DMS153 (cell line): ENCODE results near the gene MRPL27.

Experiments used
- DNase-seq: peaks from one replicate; lab custom pipeline; 2025; lab: John Stamatoyannopoulos, UW

The MRPL27 gene

GRCh38 chr17:50386510-50386909 is 13.5 kb upstream of the MRPL27 start:
- no peak for DNase-seq

- DNase-seq, result no peak
Measured at GRCh38 chr17:50382931-50383330, 9.9 kb upstream of the MRPL27 start.

DNA sequence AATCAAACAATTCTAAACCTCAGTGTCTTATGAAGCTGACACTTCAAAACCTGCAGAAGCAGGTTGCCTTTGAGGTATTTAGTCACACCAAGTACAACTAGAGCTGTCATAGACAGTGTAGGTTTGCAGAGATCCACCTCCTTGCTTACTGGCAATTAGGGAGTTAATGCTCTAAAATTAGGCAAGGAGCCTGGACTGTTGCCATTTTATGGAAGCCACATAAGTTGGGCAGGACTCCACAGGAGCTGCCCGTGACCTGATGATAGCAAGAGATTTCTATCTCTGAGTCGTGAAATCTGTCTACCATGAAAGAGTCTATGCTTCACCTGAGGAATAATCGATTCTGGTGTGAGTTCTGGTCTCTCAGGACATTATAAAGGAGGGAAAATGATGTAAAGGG is 8.9 kb upstream of the MRPL27 start:
- DNase-seq, result no peak

- no peak for DNase-seq
Measured at GRCh38 chr17:50381260-50381815, 8.4 kb upstream of the MRPL27 start.

DNA sequence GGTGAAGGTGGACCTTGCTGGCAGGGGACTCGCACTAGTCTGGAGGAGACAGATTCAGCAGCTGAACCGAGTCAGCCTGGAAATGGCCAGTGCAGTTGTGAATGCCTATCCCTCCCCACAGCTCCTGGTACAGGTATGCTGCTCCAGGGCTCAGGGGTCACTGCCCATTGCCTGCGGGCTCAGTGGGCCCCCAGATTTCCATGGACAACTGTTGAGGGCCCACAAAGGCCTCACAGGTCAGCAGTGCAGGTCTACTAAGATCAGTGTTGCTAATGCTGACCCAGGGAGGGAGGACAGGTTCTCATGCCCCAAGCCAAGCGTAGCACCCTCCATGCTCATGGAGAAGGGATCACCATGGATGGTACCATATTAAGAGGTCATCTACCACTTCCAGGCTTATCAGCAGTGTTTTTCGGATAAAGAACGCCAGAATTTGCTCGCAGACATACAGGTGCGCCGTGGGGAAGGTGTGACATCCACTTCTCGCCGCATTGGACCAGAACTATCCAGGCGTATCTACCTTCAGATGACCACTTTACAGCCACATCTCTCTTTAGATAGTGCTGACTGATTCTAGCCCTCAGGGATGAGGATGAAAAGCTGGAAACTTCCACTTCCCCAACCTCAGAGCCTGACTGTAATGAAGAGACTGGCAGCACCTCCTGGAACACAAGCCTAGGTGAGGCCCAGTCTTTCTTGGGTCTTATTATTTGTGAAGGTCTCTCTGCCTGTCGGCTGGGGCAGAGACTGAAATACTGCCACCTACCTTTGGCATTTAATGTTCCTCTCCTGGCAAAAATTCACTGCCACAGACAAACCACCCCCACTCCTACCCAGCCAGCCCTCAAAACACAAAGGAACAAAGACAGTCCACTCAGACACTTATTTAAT is 7.6 kb upstream of the MRPL27 start:
- DNase-seq, result no peak

GRCh38 chr17:50379351-50380132 is 6.6 kb upstream of the MRPL27 start:
- no peak for DNase-seq

DNA sequence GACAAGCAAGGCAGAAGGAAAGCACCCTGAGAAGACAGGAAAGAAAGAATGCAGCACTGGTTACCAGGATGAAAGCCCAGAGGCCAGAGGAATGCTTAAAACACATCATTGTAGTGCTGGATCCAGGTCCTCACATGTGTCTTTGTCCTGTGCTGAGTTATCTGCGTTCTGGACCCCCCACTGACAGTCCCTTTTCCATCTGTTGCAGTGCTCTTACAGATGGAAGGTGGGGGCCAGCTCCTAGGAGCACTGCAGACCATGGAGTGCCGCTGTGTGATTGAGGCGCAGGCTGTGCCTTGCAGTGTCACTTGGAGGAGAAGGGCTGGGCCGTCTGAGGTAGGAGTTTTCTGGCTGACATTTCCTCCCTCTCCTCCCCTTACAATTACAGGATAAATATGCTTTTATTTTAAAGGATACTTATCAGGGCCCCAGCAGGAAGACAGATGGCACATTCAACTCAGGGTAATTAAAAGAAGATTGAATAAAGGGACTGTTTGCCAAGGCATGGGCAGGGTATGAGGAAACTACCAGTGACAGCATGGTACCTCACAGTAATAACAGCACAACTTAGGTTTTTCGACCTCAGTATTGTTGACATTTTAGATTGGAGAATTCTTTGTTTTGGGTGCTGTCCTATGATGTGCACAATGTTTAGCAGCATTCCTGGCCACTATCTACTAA is 3.0 kb upstream of the MRPL27 start:
- DNase-seq, result no peak

DNA sequence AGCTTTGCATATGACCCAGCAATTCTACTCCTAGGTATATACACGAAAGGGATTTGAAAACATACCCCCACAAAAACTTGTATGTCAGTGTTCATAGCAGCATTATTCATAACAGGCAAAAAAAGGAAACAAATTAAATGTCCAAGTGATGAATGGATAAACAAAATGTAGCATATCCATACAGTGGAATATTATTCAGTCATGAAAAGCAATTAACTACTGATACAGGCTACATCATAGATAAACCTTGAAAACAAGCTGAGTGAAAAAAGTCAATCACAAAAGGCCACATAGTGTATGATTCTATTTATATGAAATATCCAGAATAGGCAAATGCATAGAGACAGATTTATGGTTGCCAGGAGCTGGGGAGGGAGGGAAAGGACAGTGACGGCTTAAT is 721 bp upstream of the MRPL27 start:
- no peak for DNase-seq

- no peak for DNase-seq
Measured at GRCh38 chr17:50372222-50372757, 694 bp downstream of the MRPL27 start.

- no peak for DNase-seq
Measured at GRCh38 chr17:50371526-50371925, 1.5 kb downstream of the MRPL27 start.

- no peak for DNase-seq
Measured at GRCh38 chr17:50370052-50370451, 2.9 kb downstream of the MRPL27 start.

DNA sequence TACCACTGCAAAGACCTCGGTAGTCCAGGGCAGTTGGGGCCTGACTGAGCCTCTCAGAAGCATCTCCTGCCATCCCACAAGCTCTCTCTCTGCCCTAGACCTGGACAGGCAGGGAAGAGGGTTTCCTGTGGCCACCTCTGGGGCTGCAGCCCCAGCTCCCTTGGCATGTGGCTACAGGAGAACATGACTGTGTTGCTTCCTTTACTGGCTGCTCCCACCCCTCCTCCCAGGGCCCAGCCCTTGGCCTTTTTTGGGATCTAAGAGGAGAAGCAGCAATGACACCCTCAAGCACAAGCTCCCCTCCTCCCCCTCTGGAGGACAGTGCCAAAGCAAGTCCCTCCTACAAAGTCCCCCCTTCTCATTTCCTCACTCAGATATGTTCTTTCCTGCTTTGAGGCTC is 5.6 kb downstream of the MRPL27 start:
- DNase-seq, result no peak

DNA sequence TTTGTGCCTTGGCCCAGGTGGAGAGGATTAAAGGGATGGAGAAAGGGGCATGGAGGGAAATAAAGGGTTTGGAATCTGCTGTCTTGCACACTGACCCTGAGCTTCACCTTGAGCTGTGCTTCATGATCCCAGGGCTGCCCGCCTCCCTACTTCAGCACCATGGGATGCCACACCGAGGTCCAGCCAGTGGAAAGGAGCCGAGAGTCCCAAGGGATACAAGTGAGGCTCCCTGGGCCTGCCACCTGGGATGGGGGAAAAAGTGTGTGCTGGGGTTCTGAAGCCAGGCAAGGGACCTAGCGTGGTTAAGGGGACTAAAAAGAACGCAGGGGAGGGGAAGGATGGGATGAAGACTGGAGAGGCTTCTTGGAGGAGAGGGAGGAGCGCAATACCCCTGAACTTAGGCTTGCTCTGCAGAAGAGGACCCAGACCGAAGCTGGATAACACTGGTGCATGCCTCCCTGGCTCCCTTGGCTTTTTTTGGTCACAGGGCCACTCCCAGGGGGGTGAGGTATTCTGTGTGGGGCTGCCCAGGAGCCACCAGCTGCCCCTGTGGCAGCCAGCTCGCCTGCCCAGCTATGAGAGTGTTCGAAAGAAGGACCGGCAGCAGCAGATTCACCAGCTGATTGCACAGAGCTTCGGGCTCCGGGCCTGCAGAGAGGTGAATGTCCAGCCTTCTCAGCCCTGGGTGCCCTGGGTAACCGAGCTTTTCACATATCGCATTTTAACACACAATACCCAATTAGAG is 7.2 kb downstream of the MRPL27 start:
- no peak for DNase-seq

- no peak for DNase-seq
Measured at GRCh38 chr17:50365165-50365564, 7.8 kb downstream of the MRPL27 start.

- no peak for DNase-seq
Measured at GRCh38 chr17:50364715-50365114, 8.3 kb downstream of the MRPL27 start.

DNA sequence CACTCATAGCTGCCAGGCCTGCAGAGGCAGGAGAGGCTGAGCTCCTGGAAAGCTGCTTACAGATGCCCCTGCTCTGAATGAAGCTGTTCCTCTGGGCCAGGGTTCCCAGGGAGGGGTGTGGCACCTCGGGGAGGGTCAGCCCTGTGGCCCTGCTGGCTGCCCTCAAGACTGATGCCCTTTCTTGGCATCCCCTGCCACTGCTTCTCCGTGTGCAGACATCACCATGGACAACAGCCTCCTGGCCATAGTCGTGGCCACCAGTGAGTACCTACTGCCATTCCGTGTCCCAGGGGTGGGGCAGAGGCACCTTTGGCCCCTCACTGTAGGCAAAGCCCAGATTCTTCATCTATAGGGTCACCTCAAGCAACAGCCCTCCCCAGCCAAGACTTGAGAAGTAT is 8.9 kb downstream of the MRPL27 start:
- DNase-seq, result no peak

DNA sequence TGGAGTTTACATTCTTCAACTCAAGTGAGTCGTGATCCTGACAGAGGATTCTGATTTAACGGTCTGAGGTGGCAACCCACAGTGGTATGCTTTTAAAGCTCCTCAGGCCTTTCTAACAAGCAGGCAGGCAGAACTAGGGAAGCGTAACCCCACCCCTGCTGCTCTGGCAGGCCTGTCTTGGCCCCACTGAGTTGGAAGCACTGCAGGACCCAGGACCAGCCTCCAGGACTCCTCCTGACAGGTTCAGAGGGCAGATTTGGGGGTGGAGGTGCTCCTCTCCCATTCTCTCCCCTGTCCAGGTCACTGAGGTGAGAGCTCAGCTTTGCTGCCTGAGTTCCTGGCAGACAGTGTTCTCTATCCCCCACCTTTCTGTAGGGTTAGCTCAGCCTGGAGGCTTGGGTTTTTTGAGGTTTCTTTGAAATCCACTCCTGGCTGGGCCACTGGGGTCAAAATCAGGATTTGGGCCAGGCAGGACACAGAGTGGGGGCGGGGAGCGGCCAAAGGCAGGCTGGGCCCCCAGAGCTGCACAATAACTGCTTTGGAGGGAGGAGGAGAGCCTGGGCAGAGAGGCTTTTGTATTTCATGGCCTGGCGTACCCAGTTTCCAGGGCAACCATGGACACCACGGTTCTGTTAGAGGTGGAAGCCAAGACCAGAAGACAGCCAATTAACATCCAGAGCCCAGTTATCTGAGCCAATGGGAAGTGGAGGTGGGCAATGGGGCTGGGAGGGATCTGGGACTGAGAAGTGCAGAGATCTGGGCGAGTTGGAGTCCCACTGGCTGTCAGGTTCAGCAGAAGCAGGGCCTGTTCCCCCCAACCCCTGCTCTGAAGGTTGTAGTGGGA is 9.5 kb downstream of the MRPL27 start:
- no peak for DNase-seq

DNA sequence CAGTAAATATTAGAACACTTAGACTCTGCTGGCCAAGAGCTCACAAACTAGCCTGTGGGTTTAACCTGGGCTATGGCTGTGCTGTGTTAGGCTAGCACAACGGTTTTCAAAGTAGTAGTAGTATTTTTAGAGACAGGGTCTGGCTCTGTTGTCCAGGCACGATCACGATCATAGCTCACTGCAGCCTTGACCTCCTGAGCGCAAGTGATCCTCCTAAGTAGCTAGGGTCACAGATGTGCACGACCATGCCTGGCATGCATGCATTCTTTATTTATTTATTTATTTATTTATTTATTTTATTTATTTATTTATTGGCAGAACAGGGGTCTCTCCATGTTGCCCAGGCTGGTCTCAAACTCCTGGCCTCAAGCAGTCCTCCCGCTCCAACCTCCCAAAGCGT is 10.3 kb downstream of the MRPL27 start:
- no peak for DNase-seq

GRCh38 chr17:50361561-50362480 is 11.2 kb downstream of the MRPL27 start:
- DNase-seq, result no peak
